GM13976 (cell line): ENCODE measurements around the gene SEMA6A.

Experiments used
- DNase-seq: peaks from one replicate; pipeline ENCODE4 v3.0.0; 2012; ENCODE audit warnings: low spot score
- CTCF ChIP-seq: IDR thresholded peaks from 2 replicates; pipeline ENCODE4 v1.5.1; 2012; ENCODE audit warnings: borderline replicate concordance, mild to moderate bottlenecking; ENCODE audit not compliant: insufficient read depth; ENCODE audit errors: extremely low read depth, missing control alignments, control extremely low read depth
- in situ Hi-C: fragments of 300-500 bp; cut with MboI; formaldehyde crosslinking; loops from one replicate; pipeline ENCODE4 v1.12.0; 2022; ENCODE audit warnings: low sequenced_read_pairs, mixed read lengths, inconsistent platforms; ENCODE audit not compliant: unreplicated experiment

Gene SEMA6A

GRCh38 chr5:116415989-116416388 is 158.6 kb downstream of the SEMA6A start:
- in situ Hi-C loops = no loop called here
- TF ChIP-seq CTCF = no peak
- DNase-seq = no peak

GRCh38 chr5:116415182-116415581 is 159.4 kb downstream of the SEMA6A start:
- TF ChIP-seq CTCF = no peak
- in situ Hi-C loops = no loop called here
- no peak for DNase-seq

- in situ Hi-C loops = no loop called here
- no peak for DNase-seq
- no peak for TF ChIP-seq CTCF
These were observed 163.5 kb downstream of the SEMA6A start for GRCh38 chr5:116411101-116411571.

- in situ Hi-C loops = no loop called here
- DNase-seq = no peak
- TF ChIP-seq CTCF = no peak
These were observed 164.2 kb downstream of the SEMA6A start for GRCh38 chr5:116410336-116410890.

- DNase-seq = no peak
- no peak for TF ChIP-seq CTCF
- in situ Hi-C loops = no loop called here
These were observed 164.9 kb downstream of the SEMA6A start for GRCh38 chr5:116409591-116410296.

- in situ Hi-C loops = no loop called here
- no peak for TF ChIP-seq CTCF
- DNase-seq = no peak
These were observed 168.1 kb downstream of the SEMA6A start for GRCh38 chr5:116406306-116407041.
